Spleen (tissue), 7 donors: ENCODE measurements around the gene LRBA.

Experiments used
- POLR2A ChIP-seq, 3 donors: fragments of 450-650 bp; IDR thresholded peaks; one replicate each; pipeline ENCODE4 v1.5.1; 2017; ENCODE audit warnings: antibody characterized with exemption in 3 of 3, mild to moderate bottlenecking in 1 of 3
- POLR2AphosphoS5 ChIP-seq, 3 donors: sonication (generic); formaldehyde crosslinking; IDR thresholded peaks; one replicate each; pipeline ENCODE4 v1.5.1; 2017; ENCODE audit warnings: antibody characterized with exemption in 3 of 3
- TF ChIP-seq, protein P1 (sequence below), 11 experiments: fragments of 200-600 bp in 7 of 11; fragments of 450-650 bp in 4 of 11; sonication (generic) in 4 of 11; IDR thresholded peaks in 8 of 11; conservative IDR thresholded peaks in 3 of 11; 1 replicate in 7 of 11; 2 replicates in 4 of 11; pipeline versions ENCODE4 v1.4.0 to v1.8.0; 2016 to 2021; ENCODE audit warnings: antibody characterized with exemption in 11 of 11, inconsistent platforms in 4 of 11, mild to moderate bottlenecking in 1 of 11
- donor health status: DM: no; HTN: no; CAD: no; lungs with moderate emphysema.
- donor health status: DM: no; HTN: no; CAD: no.
- donor health status: DM: no; HTN: no; CAD: no.

DNA sequence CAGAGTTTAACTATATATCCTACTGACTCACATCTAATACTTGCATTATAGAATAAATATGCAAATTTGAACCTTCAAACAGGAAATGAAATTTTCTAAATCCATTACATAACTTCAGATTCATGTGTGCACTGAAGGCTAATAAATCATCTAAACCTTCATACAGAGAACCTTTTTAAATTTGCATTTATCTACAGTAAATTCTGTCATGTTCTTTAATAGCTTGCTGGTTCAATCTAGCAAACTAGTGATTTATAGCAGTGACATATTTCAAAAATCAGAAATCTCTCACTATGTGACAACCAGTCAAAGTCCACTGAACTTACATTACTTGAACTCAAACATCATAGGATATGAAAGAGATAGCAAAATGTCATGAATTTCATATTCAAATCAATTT is 65.1 kb downstream of the LRBA start:
- TF ChIP-seq, protein P1, sequence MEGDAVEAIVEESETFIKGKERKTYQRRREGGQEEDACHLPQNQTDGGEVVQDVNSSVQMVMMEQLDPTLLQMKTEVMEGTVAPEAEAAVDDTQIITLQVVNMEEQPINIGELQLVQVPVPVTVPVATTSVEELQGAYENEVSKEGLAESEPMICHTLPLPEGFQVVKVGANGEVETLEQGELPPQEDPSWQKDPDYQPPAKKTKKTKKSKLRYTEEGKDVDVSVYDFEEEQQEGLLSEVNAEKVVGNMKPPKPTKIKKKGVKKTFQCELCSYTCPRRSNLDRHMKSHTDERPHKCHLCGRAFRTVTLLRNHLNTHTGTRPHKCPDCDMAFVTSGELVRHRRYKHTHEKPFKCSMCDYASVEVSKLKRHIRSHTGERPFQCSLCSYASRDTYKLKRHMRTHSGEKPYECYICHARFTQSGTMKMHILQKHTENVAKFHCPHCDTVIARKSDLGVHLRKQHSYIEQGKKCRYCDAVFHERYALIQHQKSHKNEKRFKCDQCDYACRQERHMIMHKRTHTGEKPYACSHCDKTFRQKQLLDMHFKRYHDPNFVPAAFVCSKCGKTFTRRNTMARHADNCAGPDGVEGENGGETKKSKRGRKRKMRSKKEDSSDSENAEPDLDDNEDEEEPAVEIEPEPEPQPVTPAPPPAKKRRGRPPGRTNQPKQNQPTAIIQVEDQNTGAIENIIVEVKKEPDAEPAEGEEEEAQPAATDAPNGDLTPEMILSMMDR (IDR thresholded peaks at IDR 0.05 in 8 of 11, conservative IDR thresholded peaks at IDR 0.05 in 3 of 11): no peak
- TF ChIP-seq POLR2A (IDR thresholded peaks at IDR 0.05) (no peak), POLR2AphosphoS5 (IDR thresholded peaks at IDR 0.05) (no peak)
